VCaP (cell line): ENCODE results near the gene LRIG1.

Experiments
- H3K27ac ChIP-seq: fragments of 450-650 bp; 2 replicates; pipeline ENCODE4 v1.5.1; 2017
- CTCF ChIP-seq: fragments of 450-650 bp; conservative IDR thresholded peaks from 2 replicates; pipeline ENCODE4 v1.5.1; 2017; ENCODE audit warnings: mild to moderate bottlenecking, moderate library complexity

LRIG1 gene

GRCh38 chr3:66502981-66503380, 2.2 kb upstream of the LRIG1 start:
- TF ChIP-seq CTCF: no peak
- no peak overlapping the region for H3K27ac ChIP-seq

GRCh38 chr3:66502245-66502874, 1.5 kb upstream of the LRIG1 start:
- H3K27ac ChIP-seq: no peak overlapping the region
- no peak for TF ChIP-seq CTCF

- H3K27ac ChIP-seq: peak overlapping the region; percentile 92; the same call in 1 of the 2 replicates
These were observed 842 bp upstream of the LRIG1 start for GRCh38 chr3:66501483-66502244.

GRCh38 chr3:66499881-66500575, 794 bp downstream of the LRIG1 start:
- peak overlapping the region; percentile 92 for H3K27ac ChIP-seq
- no peak for TF ChIP-seq CTCF

More at GRCh38 chr3:66501483-66502244, 842 bp upstream of the LRIG1 start:
- peak; percentile 4; the same call in 1 of the 2 replicates for TF ChIP-seq CTCF

GRCh38 chr3:66498687-66499621, 1.9 kb downstream of the LRIG1 start:
- peak overlapping the region; percentile 92 for H3K27ac ChIP-seq
- TF ChIP-seq CTCF: no peak

GRCh38 chr3:66497985-66498671, 2.7 kb downstream of the LRIG1 start:
- peak overlapping the region; percentile 92 for H3K27ac ChIP-seq
- TF ChIP-seq CTCF: no peak
